Upper lobe of left lung (tissue), 6 donors: Measurements from ENCODE around the gene KASH5. TPM values are rescaled to one million over a fixed set of nuclear protein-coding genes. Genes with fewer than 3 reads are reported as not detected.
A peak's percentile ranks its signal among the peaks of the same experiment; 100 is the strongest.

Source experiments
- ATAC-seq, 2 donors: fragments of 200-7000 bp; cut with Tn5 transposase; one replicate each; pipeline ENCODE4 v1.9.1; 2022; ENCODE audit warnings: mild to moderate bottlenecking in 2 of 2, moderate library complexity in 2 of 2; ENCODE audit not compliant: low FRiP score in 2 of 2
- DNase-seq, 2 donors: peaks; one replicate each; pipeline ENCODE4 v3.0.0-alpha.2; 2019 to 2020
- H3K27ac ChIP-seq, 4 donors: fragments of 200-600 bp; sonication (generic); one replicate each; pipeline ENCODE4 v1.5.1; 2016 to 2019
- H3K27me3 ChIP-seq, 4 donors: fragments of 200-600 bp; sonication (generic); one replicate each; pipeline ENCODE4 v1.5.1; 2017 to 2019
- H3K36me3 ChIP-seq, 4 donors: fragments of 200-600 bp; sonication (generic); one replicate each; pipeline ENCODE4 v1.5.1; 2016 to 2019
- H3K4me1 ChIP-seq, 4 donors: fragments of 200-600 bp; sonication (generic); one replicate each; pipeline ENCODE4 v1.5.1; 2018 to 2019
- H3K4me3 ChIP-seq, 4 donors: fragments of 200-600 bp; sonication (generic); one replicate each; pipeline ENCODE4 v1.5.1; 2017 to 2019; ENCODE audit warnings: mild to moderate bottlenecking in 2 of 4, moderate library complexity in 1 of 4
- H3K9me3 ChIP-seq, 4 donors: fragments of 200-600 bp; sonication (generic); one replicate each; pipeline ENCODE4 v1.5.1; 2018 to 2019
- EP300 ChIP-seq, 4 donors: sonication (generic); formaldehyde crosslinking; IDR thresholded peaks; one replicate each; pipeline ENCODE4 v1.5.1; 2017; ENCODE audit warnings: antibody characterized with exemption in 4 of 4, control low read depth in 2 of 4
- POLR2A ChIP-seq, 4 donors: fragments of 450-650 bp; IDR thresholded peaks; one replicate each; pipeline ENCODE4 v1.5.1; 2016 to 2017; ENCODE audit warnings: antibody characterized with exemption in 4 of 4, mild to moderate bottlenecking in 2 of 4
- POLR2AphosphoS5 ChIP-seq, 2 donors: sonication (generic); formaldehyde crosslinking; IDR thresholded peaks; one replicate each; pipeline ENCODE4 v1.5.1; 2017; ENCODE audit warnings: antibody characterized with exemption in 2 of 2
- WGBS, 2 donors: methylation state at CpG; one replicate each; pipeline ENCODE4 v1.1.5; 2017 to 2018; 5-methylcytosine and 5-hydroxymethylcytosine counted together
- total RNA-seq, 6 donors: library from RNA; depleted of rRNA in 4 of 6; stranded (reverse); fragments of >200 nt in 4 of 6; gene quantifications; one replicate each; pipeline versions ENCODE4 v1.1.0 to v1.2.1, GENCODE V29; 2016 to 2021
- TF ChIP-seq, protein P1 (sequence below), 6 experiments: fragments of 450-650 bp in 4 of 6; fragments of 200-600 bp in 2 of 6; sonication (generic) in 2 of 6; IDR thresholded peaks; one replicate each; pipeline ENCODE4 v1.5.1; 2016 to 2019; ENCODE audit warnings: antibody characterized with exemption in 6 of 6
- donor health status: DM: no; HTN: no; CAD: no; lungs with moderate emphysema.
- donor health status: DM: no; HTN: yes; CAD: no; lungs with severe emphysema.

The KASH5 gene
- total RNA-seq, 6 donors from 2014 or later = 0.61 to 6.9 (median 1.6) TPM; not detected in 2

DNA sequence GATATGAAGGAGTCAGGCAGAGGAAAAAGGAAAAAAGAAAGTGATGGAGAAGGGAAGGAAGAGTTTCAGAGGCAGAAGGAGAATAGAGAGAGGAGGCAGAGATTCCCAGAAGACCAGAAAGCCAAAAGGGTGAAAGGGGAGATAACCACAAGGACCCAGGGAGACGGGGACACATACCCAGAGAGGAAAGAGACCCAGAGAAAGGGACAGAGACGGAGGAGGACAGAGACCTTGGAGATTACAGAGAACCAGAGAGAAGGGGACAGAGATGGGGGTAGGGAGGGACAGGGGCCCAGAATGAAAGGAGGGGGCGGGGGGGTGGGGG is 33.8 kb downstream of the KASH5 start:
- 29 to 30% methylated on average over 3 of the region's 3 CpGs for WGBS, 2 donors
- no peaks in the 10 kb centered on the region for H3K9me3 ChIP-seq
- TF ChIP-seq, protein P1, sequence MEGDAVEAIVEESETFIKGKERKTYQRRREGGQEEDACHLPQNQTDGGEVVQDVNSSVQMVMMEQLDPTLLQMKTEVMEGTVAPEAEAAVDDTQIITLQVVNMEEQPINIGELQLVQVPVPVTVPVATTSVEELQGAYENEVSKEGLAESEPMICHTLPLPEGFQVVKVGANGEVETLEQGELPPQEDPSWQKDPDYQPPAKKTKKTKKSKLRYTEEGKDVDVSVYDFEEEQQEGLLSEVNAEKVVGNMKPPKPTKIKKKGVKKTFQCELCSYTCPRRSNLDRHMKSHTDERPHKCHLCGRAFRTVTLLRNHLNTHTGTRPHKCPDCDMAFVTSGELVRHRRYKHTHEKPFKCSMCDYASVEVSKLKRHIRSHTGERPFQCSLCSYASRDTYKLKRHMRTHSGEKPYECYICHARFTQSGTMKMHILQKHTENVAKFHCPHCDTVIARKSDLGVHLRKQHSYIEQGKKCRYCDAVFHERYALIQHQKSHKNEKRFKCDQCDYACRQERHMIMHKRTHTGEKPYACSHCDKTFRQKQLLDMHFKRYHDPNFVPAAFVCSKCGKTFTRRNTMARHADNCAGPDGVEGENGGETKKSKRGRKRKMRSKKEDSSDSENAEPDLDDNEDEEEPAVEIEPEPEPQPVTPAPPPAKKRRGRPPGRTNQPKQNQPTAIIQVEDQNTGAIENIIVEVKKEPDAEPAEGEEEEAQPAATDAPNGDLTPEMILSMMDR (IDR thresholded peaks at IDR 0.05) = no peak
- TF ChIP-seq POLR2AphosphoS5 (IDR thresholded peaks at IDR 0.05) = no peak
- TF ChIP-seq POLR2A (IDR thresholded peaks at IDR 0.05) = no peak
- TF ChIP-seq EP300 (IDR thresholded peaks at IDR 0.05) = no peak
- ATAC-seq (no peak), DNase-seq (no peak)
- H3K4me3 ChIP-seq = no peak overlapping the region
- peaks cover 23 to 40% (median 27%) of the 10 kb centered on the region in 4 donors for H3K4me1 ChIP-seq
- no peak overlapping the region for H3K27ac ChIP-seq
- peaks cover 0 to 51% (median 28%) of the 10 kb centered on the region in 4 donors for H3K27me3 ChIP-seq
- no peaks in the 10 kb centered on the region for H3K36me3 ChIP-seq

DNA sequence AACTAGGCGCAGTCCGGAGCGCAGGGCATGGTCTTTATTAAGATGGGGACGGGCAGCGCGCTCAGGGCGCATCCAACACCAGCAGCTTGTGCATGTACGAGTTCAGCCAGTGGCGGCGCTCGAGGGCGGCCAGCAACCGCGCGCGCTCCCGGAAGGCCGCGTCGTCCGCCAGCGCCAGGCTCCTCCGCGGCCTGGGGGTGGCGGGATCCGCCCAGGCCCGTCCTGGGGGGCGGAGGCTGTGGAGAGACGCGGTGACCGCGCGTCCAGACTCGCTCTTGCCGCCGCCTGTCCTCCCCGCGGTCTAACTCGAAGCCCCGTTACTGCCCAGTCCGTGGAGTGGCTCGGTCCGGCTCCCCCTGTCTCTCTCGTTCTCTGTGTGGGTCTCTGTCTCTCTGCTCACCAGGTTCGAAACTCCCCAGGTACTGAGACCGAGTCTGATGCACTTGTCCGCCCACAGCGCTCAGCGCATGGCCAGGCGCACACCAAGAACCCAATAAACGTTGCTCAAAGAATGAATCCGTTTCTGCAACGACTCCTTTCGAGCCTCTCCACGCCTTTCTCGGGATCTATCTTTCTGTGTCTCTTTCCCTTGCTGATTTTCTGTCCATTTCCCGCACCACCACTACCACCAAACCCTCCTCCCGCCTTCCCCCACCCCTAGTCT is 34.5 kb downstream of the KASH5 start:
- H3K4me3 ChIP-seq = peak overlapping the region in 3 of 4 donors; percentile 17 to 29 (median 23)
- no peaks in the 10 kb centered on the region for H3K9me3 ChIP-seq
- TF ChIP-seq, protein P1 (IDR thresholded peaks at IDR 0.05) = peak; percentile 15 to 61 (median 44)
- no peak for TF ChIP-seq POLR2AphosphoS5 (IDR thresholded peaks at IDR 0.05)
- H3K36me3 ChIP-seq = no peaks in the 10 kb centered on the region
- H3K27me3 ChIP-seq = peaks cover 0 to 58% (median 31%) of the 10 kb centered on the region in 4 donors
- DNase-seq (peak in 1 of 2 donors; percentile 91), ATAC-seq (peak in 1 of 2 donors; percentile 81)
- 4 to 12% methylated on average over 19 to 28 of the region's 58 CpGs for WGBS, 2 donors
- H3K27ac ChIP-seq = no peak overlapping the region
- peaks cover 23 to 40% (median 27%) of the 10 kb centered on the region in 4 donors for H3K4me1 ChIP-seq

DNA sequence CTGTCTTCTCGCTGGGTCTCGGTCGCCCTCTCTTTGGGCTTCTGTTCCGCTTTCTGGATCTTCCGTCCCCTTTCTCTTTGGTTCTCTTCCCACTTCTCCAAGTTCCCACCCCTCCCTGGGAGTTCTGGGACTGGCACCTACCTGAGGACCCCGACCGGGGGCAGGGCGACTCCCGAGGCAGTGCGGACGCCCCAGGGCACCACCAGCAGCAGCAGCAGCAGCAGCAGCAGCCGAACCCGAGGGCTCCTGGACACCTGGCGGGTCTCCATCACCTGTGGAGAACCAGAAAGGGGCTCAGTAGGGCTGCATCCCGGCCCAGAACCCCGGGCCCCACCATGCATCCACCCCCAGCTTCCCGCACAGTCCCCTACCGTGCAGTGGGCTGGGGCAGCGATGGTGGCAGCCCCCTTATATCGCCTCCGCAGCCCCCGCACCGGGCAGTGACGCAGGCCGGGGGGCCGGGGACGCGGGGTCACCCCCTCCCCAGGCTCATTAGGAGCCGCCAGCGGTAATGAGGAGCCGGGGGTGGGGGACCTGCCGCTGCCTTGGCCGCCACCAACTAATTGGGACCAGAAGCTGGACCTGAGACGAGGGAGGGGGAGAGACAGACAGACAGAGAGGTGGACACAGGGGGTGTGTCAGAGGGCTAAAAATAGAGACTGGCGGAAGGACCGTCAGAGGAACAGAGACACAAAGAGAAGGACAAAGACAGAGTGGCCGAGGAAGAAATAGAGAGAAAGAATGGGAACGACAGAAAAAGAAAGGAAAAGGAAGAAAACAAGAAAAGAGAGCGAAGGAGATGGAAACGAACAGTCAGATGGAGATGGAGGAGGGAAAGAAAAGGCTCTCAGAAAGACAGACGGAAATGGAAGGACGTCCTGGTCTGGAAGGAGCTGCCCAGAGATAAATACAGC is 35.3 kb downstream of the KASH5 start, which contains the start of gene PTH2:
PTH2 (minus strand) TSS at position 371 of the 914 bp plus-strand sequence; CDS start at position 269, 102 bp downstream.
- DNase-seq (no peak), ATAC-seq (no peak)
- peaks cover 27 to 48% (median 34%) of the 10 kb centered on the region in 4 donors for H3K4me1 ChIP-seq
- no peaks in the 10 kb centered on the region for H3K36me3 ChIP-seq
- peak within 1 kb of the TSS in 3 of 4 donors; percentile 17 to 29 (median 23) for H3K4me3 ChIP-seq
- H3K27ac ChIP-seq = no peak within 1 kb of the TSS
- no peak for TF ChIP-seq POLR2A (IDR thresholded peaks at IDR 0.05)
- TF ChIP-seq, protein P1 (IDR thresholded peaks at IDR 0.05) = no peak
- TF ChIP-seq EP300 (IDR thresholded peaks at IDR 0.05) = no peak
- no peak for TF ChIP-seq POLR2AphosphoS5 (IDR thresholded peaks at IDR 0.05)
- no peaks in the 10 kb centered on the region for H3K9me3 ChIP-seq
- H3K27me3 ChIP-seq = peaks cover 0 to 66% (median 39%) of the 10 kb centered on the region in 4 donors
- 7 to 12% methylated on average over 26 to 35 of the region's 42 CpGs for WGBS, 2 donors

DNA sequence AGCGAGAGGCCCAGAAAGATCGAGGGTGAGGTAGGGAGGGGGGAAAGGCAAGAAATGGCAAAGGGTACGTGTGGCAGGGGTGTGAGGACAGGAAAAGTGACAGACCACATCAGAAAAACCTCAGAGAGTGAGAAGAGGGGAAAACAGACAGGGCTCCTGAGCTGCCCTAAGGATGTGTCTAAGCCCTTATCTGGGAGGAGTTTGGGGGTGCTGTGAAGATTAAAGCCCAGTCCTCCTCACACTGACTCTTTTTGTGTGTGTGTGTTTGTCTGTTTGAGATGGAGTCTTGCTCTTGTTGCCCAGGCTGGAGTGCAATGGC is 35.9 kb downstream of the KASH5 start:
- H3K27me3 ChIP-seq = peaks cover 0 to 72% (median 45%) of the 10 kb centered on the region in 4 donors
- no peak overlapping the region for H3K27ac ChIP-seq
- peaks cover 29 to 52% (median 36%) of the 10 kb centered on the region in 4 donors for H3K4me1 ChIP-seq
- no peaks in the 10 kb centered on the region for H3K36me3 ChIP-seq
- ATAC-seq = no peak
- 8 to 15% methylated on average over 1 to 3 of the region's 3 CpGs for whole genome bisulfite sequencing, 2 donors
- no peak overlapping the region for H3K4me3 ChIP-seq
- TF ChIP-seq, protein P1 (IDR thresholded peaks at IDR 0.05) = no peak
- no peaks in the 10 kb centered on the region for H3K9me3 ChIP-seq
- no peak for DNase-seq
